ENCODE measurements around the gene GATD1. TPM values are rescaled to one million over a fixed set of nuclear protein-coding genes. Genes with fewer than 3 reads are reported as not detected.

GATD1 gene
- total RNA-seq, 2 donors from 2014 or later = 13.3 to 29.8 TPM

- no peak overlapping the region for H3K27ac ChIP-seq
- no peaks in the 10 kb centered on the region for H3K9me3 ChIP-seq
- peaks cover 0 to 44% of the 10 kb centered on the region in 2 donors for H3K4me1 ChIP-seq
- DNase-seq (ENCODE audit: low spot score) = no peak
- H3K27me3 ChIP-seq = no peaks in the 10 kb centered on the region
- no peak for TF ChIP-seq CTCF (IDR thresholded peaks at IDR 0.05)
- no peak overlapping the region for H3K4me3 ChIP-seq
- H3K36me3 ChIP-seq = no peaks in the 10 kb centered on the region
Measured at GRCh38 chr11:779955-780532, 2.8 kb upstream of the GATD1 start.

- Histone ChIP-seq H3K4me1 (peaks cover 0 to 47% of the 10 kb centered on the region in 2 donors), H3K4me3 (no peak overlapping the region), H3K9me3 (no peaks in the 10 kb centered on the region), H3K36me3 (no peaks in the 10 kb centered on the region), H3K27ac (no peak overlapping the region), H3K27me3 (no peaks in the 10 kb centered on the region)
- DNase-seq (ENCODE audit: low spot score) = no peak
- no peak for TF ChIP-seq CTCF (IDR thresholded peaks at IDR 0.05)
Measured at GRCh38 chr11:778976-779954, 2.0 kb upstream of the GATD1 start.

GRCh38 chr11:776561-777287 lies 563 bp downstream of the GATD1 start:
- peak overlapping the region; percentile 82 to 89 for H3K27ac ChIP-seq
- peaks cover 9% of the 10 kb centered on the region for H3K36me3 ChIP-seq
- no peak for DNase-seq (ENCODE audit: low spot score)
- H3K4me3 ChIP-seq = peak overlapping the region; percentile 91 to 93
- peaks cover 0 to 32% of the 10 kb centered on the region in 2 donors for H3K4me1 ChIP-seq
- no peak for TF ChIP-seq CTCF (IDR thresholded peaks at IDR 0.05)
- no peaks in the 10 kb centered on the region for H3K9me3 ChIP-seq
- H3K27me3 ChIP-seq = no peaks in the 10 kb centered on the region

- DNase-seq (ENCODE audit: low spot score) = no peak
- H3K27me3 ChIP-seq = no peaks in the 10 kb centered on the region
- H3K4me1 ChIP-seq = peaks cover 0 to 32% of the 10 kb centered on the region in 2 donors
- peaks cover 14% of the 10 kb centered on the region for H3K36me3 ChIP-seq
- H3K9me3 ChIP-seq = no peaks in the 10 kb centered on the region
- peak overlapping the region; percentile 91 to 93 for H3K4me3 ChIP-seq
- TF ChIP-seq CTCF (IDR thresholded peaks at IDR 0.05) = no peak
- peak overlapping the region in 1 of 2 donors; percentile 89 for H3K27ac ChIP-seq
Measured at GRCh38 chr11:776263-776560, 1.1 kb downstream of the GATD1 start.

GRCh38 chr11:774873-775592 lies 2.3 kb downstream of the GATD1 start:
- H3K27me3 ChIP-seq = no peaks in the 10 kb centered on the region
- peaks cover 0 to 32% of the 10 kb centered on the region in 2 donors for H3K4me1 ChIP-seq
- no peak for TF ChIP-seq CTCF (IDR thresholded peaks at IDR 0.05)
- H3K27ac ChIP-seq = no peak overlapping the region
- DNase-seq (ENCODE audit: low spot score) = no peak
- H3K9me3 ChIP-seq = no peaks in the 10 kb centered on the region
- no peak overlapping the region for H3K4me3 ChIP-seq
- peaks cover 23% of the 10 kb centered on the region for H3K36me3 ChIP-seq

Data from right atrium auricular region (tissue), 2 donors.